ENCODE measurements around the gene ZBTB21.

Gene ZBTB21

GRCh38 chr21:42013931-42014330 lies 3.8 kb upstream of the ZBTB21 start:
- DNase-seq (ENCODE audit: low read depth): no peak
- no peak for TF ChIP-seq CTCF (IDR thresholded peaks at IDR 0.05; ENCODE audit: control insufficient read depth, insufficient read depth, low read depth, low read length, missing control alignments)
- H3K4me3 ChIP-seq (ENCODE audit: control insufficient read depth, low read depth, low read length): no peak overlapping the region

GRCh38 chr21:42013376-42013775 lies 3.2 kb upstream of the ZBTB21 start:
- no peak overlapping the region for H3K4me3 ChIP-seq (ENCODE audit: control insufficient read depth, low read depth, low read length)
- no peak for DNase-seq (ENCODE audit: low read depth)
- no peak for TF ChIP-seq CTCF (IDR thresholded peaks at IDR 0.05; ENCODE audit: control insufficient read depth, insufficient read depth, low read depth, low read length, missing control alignments)

DNA sequence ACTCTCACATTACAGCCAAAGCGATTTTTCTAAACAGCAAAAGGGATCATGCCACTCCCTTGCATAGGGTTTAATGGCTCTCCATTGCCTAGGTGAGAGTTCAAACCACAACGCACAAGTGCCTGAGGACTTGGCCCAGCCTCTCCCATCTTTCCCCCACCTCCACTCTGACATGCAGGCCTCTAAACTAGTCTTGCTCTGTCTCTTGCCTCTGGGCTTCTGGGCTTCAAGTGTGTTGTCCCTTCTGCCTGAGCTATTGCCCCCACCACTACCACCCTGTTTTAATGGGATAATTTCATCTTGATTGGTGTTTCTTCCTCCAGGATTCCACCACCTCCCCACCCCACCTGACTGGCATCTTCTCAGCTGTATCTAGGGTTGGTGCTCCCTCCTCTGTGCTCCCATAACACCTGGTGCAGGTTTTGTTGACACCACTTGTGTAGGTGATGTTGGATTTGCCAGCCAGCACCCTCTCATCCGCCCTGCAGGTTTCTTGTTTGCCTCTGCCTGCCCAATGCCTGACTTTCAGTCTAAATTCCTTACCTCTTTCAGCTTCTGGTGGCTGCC lies 2.7 kb upstream of the ZBTB21 start:
- DNase-seq (ENCODE audit: low read depth): no peak
- H3K4me3 ChIP-seq (ENCODE audit: control insufficient read depth, low read depth, low read length): no peak overlapping the region
- TF ChIP-seq CTCF (IDR thresholded peaks at IDR 0.05; ENCODE audit: control insufficient read depth, insufficient read depth, low read depth, low read length, missing control alignments): no peak

GRCh38 chr21:42012344-42012743 lies 2.2 kb upstream of the ZBTB21 start:
- TF ChIP-seq CTCF (IDR thresholded peaks at IDR 0.05; ENCODE audit: control insufficient read depth, insufficient read depth, low read depth, low read length, missing control alignments): no peak
- no peak overlapping the region for H3K4me3 ChIP-seq (ENCODE audit: control insufficient read depth, low read depth, low read length)
- DNase-seq (ENCODE audit: low read depth): no peak

DNA sequence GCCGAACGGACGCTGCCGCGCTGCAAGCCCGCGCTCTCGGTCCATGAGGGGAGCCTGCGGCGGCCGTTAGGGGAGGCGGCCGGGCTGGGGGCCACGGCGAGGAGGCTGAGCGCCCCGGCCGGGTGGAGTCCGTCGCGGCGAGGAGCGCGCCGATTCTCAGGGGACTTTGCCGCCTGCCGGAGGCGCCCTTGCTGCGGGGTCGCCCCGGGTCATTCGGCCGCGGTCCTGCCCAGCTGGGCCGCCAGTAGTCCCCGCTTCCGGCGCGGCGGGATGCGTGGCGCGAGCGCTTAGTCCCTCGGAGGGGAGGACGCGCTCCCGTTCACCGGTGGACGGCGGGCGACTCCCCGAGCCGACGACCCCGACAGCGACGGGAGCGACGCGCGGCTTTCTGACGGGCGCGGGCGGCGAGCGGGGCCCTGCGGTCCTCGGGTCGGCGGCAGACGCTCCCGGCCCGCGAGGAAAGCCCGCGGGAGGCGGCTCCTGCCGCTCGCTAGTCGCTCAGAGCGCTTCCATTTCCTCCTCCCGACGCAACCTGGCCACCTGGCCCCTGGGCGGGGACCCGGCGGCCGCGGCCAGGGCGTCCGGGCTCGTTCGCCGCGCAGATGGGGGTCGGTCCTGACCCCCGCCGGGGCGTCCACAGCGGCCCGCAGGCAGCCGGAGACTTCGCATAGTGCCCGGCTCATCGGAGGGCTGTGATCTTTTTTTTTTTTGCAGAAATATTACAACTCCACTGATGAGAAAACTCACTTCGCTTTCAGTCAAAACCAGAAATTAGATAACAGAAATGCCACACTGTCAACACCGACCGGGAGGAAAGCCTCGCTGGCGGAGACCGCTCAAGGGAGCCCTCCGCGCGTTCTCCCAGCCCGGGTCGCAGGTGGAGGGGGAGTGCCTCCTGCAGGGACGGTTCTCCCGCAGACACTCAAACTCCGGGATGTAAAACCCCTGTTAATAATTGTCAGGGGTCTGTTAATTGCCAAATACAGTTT lies 641 bp upstream of the ZBTB21 start:
- H3K4me3 ChIP-seq (ENCODE audit: control insufficient read depth, low read depth, low read length): peak overlapping the region; percentile 75
- DNase-seq (ENCODE audit: low read depth): no peak
- TF ChIP-seq CTCF (IDR thresholded peaks at IDR 0.05; ENCODE audit: control insufficient read depth, insufficient read depth, low read depth, low read length, missing control alignments): no peak

- TF ChIP-seq CTCF (IDR thresholded peaks at IDR 0.05; ENCODE audit: control insufficient read depth, insufficient read depth, low read depth, low read length, missing control alignments): peak; percentile 37
- H3K4me3 ChIP-seq (ENCODE audit: control insufficient read depth, low read depth, low read length): peak overlapping the region; percentile 75
- DNase-seq (ENCODE audit: low read depth): no peak
Observed at GRCh38 chr21:42009018-42009830, 936 bp downstream of the ZBTB21 start.

Data from AG09309 (cell line).